Measurements from ENCODE around the gene ING4. TPM values are rescaled to one million over a fixed set of nuclear protein-coding genes. Genes with fewer than 3 reads are reported as not detected.

ING4 gene
- total RNA-seq, 3 donors from 2014 or later (not counting 1 experiment from before 2014, with no cell fraction given) = 29.9 to 40.9 (median 30.2) TPM

- no peak for TF ChIP-seq CTCF (IDR thresholded peaks at IDR 0.05)
- H3K27me3 ChIP-seq (ENCODE audit: control insufficient read depth, insufficient read depth, low read length) = peaks cover 28% of the 10 kb centered on the region
- DNase-seq (no peak), ATAC-seq (no peak)
- peaks cover 0 to 13% of the 10 kb centered on the region in 2 donors for H3K4me1 Mint-ChIP-seq
- no peaks in the 10 kb centered on the region for H3K36me3 Mint-ChIP-seq
- 30% methylated on average over 13 of the region's 13 CpGs for WGBS (ENCODE audit: insufficient coverage)
- H3K4me3 ChIP-seq (ENCODE audit: low read length) = peak overlapping the region; percentile 19
- H3K27me3 Mint-ChIP-seq (ENCODE audit: low read depth in 2 of 2) = peaks cover 70 to 77% of the 10 kb centered on the region in 2 donors
- H3K4me1 ChIP-seq (ENCODE audit: control insufficient read depth, insufficient read depth, low read length) = peaks cover 24% of the 10 kb centered on the region
- intact Hi-C loops (cut with micrococcal nuclease) = no loop called here
- H3K27ac ChIP-seq (ENCODE audit: low read length) = no peak overlapping the region
- peak overlapping the region; percentile 55 for H3K4me3 Mint-ChIP-seq
- H3K9me3 Mint-ChIP-seq = no peaks in the 10 kb centered on the region
- H3K9me3 ChIP-seq (ENCODE audit: control insufficient read depth, insufficient read depth, low read length) = no peaks in the 10 kb centered on the region
- no peaks in the 10 kb centered on the region for H3K36me3 ChIP-seq (ENCODE audit: control insufficient read depth, insufficient read depth, low read length)
- no peak overlapping the region for H3K27ac Mint-ChIP-seq
Measured at GRCh38 chr12:6701078-6701768, 38.3 kb upstream of the ING4 start.

- no peaks in the 10 kb centered on the region for H3K9me3 Mint-ChIP-seq
- peak within 1 kb of the TSS; percentile 55 for H3K4me3 Mint-ChIP-seq
- Histone ChIP-seq H3K4me1 (ENCODE audit: control insufficient read depth, insufficient read depth, low read length) (peaks cover 24% of the 10 kb centered on the region), H3K27ac (ENCODE audit: low read length) (no peak within 1 kb of the TSS), H3K4me3 (ENCODE audit: low read length) (peak within 1 kb of the TSS; percentile 19), H3K36me3 (ENCODE audit: control insufficient read depth, insufficient read depth, low read length) (no peaks in the 10 kb centered on the region), H3K27me3 (ENCODE audit: control insufficient read depth, insufficient read depth, low read length) (peaks cover 26% of the 10 kb centered on the region), H3K9me3 (ENCODE audit: control insufficient read depth, insufficient read depth, low read length) (no peaks in the 10 kb centered on the region)
- peaks cover 71 to 77% of the 10 kb centered on the region in 2 donors for H3K27me3 Mint-ChIP-seq (ENCODE audit: low read depth in 2 of 2)
- peaks cover 0 to 13% of the 10 kb centered on the region in 2 donors for H3K4me1 Mint-ChIP-seq
- WGBS (ENCODE audit: insufficient coverage) = under 1% methylated on average over 43 of the region's 43 CpGs
- H3K27ac Mint-ChIP-seq = no peak within 1 kb of the TSS
- ATAC-seq (peak; percentile 76 to 84 (median 82)), DNase-seq (peak; percentile 26 to 71)
- no peak for TF ChIP-seq CTCF (IDR thresholded peaks at IDR 0.05)
- H3K36me3 Mint-ChIP-seq = no peaks in the 10 kb centered on the region
- intact Hi-C loops (cut with micrococcal nuclease) = no loop called here
Measured at GRCh38 chr12:6700646-6701051, 37.7 kb upstream of the ING4 start, which contains the start of gene PIANP. Gene PIANP, minus strand, starts transcription at chr12:6700815. Its CDS starts 2,754 bp downstream, at chr12:6698061.

GRCh38 chr12:6699989-6700645 is 37.2 kb upstream of the ING4 start:
- Mint-ChIP-seq H3K27me3 (ENCODE audit: low read depth in 2 of 2) (peaks cover 69 to 71% of the 10 kb centered on the region in 2 donors), H3K4me1 (peaks cover 0 to 13% of the 10 kb centered on the region in 2 donors), H3K9me3 (no peaks in the 10 kb centered on the region), H3K4me3 (peak overlapping the region; percentile 28), H3K36me3 (no peaks in the 10 kb centered on the region), H3K27ac (no peak overlapping the region)
- H3K27me3 ChIP-seq (ENCODE audit: control insufficient read depth, insufficient read depth, low read length) = peaks cover 26% of the 10 kb centered on the region
- no peaks in the 10 kb centered on the region for H3K36me3 ChIP-seq (ENCODE audit: control insufficient read depth, insufficient read depth, low read length)
- ATAC-seq (peak in 1 of 3 donors; percentile 35), DNase-seq (peak in 1 of 2 donors; percentile 38)
- no peak for TF ChIP-seq CTCF (IDR thresholded peaks at IDR 0.05)
- H3K27ac ChIP-seq (ENCODE audit: low read length) = no peak overlapping the region
- WGBS (ENCODE audit: insufficient coverage) = 1% methylated on average over 63 of the region's 65 CpGs
- H3K9me3 ChIP-seq (ENCODE audit: control insufficient read depth, insufficient read depth, low read length) = no peaks in the 10 kb centered on the region
- H3K4me3 ChIP-seq (ENCODE audit: low read length) = no peak overlapping the region
- intact Hi-C loops (cut with micrococcal nuclease) = no loop called here
- H3K4me1 ChIP-seq (ENCODE audit: control insufficient read depth, insufficient read depth, low read length) = peaks cover 24% of the 10 kb centered on the region

All from natural killer cell (primary cell).